ENCODE measurements around the gene AGAP6.
"Not testable (repeated sequence)": the region's sequence is repeated elsewhere in the genome, so short reads cannot be mapped to it uniquely, and the experiment has no call there.

AGAP6 gene

DNA sequence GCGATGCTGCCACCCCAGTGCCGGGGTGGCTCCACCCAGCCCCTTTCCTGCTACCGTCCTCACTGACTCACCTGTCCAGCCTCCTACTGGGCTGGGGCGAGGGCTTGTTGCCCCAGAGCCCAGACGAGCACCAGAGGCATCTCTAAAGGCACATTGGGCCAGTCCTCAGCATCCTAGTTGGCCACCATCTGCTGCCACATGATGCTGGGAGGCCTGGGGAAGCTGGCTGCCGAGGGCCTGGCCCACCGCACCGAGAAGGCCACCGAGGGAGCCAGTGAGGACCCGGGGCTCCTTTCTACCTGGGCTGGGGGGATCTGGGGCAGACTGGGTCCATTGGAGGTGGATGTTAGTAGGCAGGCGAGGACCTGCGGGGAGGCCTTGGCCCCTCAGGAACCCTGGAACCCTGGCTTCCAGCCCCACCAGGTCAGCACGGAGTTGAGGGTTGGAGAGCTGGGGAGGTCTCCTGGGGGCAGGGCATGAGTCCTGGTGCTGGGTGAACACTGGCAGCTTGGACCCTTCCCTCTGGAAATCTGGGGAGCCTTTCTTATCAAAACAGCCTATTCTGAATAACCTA, 32.3 kb downstream of the AGAP6 start:
- H3K4me3 ChIP-seq (ENCODE audit: low read length); DNase-seq (ENCODE audit: low read depth, low spot score): not testable (repeated sequence)

DNA sequence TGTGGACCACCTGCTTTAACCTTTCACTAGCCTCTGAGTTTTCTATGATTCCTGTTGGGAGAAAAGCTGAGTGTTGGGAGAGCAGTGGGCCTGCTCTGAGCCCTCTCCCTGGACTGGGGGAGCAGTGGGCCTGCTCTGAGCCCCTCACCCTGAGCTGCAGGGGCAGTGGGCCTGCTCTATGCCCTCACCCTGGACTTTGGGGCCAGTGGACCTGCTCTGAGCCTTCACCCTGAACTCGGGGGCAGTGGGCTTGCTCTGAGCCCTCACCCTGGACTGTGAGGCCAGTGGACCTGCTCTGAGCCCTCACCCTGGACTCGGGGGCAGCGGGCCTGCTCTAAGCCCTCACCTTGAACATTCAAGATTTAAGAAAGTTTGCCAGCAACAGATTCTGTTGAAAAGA, 33.4 kb downstream of the AGAP6 start:
- H3K4me3 ChIP-seq (ENCODE audit: low read length): no peak overlapping the region
- DNase-seq (ENCODE audit: low read depth, low spot score): no peak

DNA sequence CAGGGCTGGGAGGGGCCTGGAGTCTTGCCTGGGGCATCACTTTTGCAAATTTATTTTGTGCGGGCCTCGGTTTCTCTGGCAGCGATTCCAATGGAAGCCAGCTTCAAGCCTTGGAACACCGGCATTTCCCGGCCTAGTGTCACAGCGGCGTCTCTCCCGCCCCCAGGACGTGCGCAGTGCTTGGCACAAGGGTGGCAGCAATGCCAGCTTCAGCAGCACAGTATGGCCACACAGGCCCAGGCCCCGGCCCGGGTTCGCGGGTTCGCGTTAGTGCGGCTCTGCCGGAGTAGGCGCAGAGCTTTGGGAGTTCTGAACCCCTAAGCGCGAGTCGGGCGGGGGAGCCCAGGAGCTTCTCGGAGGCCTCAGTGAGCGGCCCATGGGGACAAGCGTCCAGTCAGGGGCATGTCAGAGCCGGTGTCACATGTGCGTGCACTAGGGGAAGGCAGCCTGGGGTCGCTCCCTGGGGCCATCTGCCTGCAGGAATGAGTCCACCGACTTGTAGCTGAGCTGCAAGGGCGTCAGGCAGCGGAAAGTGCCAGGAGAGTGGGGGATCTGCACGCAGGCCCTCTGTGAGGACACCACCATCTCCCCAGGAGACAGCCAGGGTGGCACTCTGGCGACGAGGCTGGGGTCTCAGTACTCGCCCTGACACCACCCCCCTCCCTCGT, 36.6 kb downstream of the AGAP6 start:
- DNase-seq (ENCODE audit: low read depth, low spot score); H3K4me3 ChIP-seq (ENCODE audit: low read length): not testable (repeated sequence)

DNA sequence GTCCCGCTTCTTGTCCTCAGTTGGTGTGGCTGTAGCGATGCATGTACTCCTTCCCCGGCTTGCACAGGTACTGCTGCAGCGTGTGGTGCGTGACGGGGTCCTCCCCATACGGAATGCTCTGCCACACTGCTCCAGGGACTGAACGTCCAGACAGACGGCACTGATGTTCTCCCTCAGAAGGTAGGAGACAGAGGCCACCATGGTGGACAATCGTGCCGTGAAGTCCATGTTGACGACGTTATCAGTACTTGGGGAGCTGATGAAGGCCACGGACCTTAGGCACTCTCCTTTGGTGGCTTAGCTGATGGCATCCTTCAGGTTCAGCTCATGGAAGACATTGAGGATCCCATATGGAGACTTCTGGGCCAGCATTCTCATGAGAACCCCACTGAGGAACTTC, 37.4 kb downstream of the AGAP6 start:
- no peak for DNase-seq (ENCODE audit: low read depth, low spot score)
- H3K4me3 ChIP-seq (ENCODE audit: low read length): no peak overlapping the region

DNA sequence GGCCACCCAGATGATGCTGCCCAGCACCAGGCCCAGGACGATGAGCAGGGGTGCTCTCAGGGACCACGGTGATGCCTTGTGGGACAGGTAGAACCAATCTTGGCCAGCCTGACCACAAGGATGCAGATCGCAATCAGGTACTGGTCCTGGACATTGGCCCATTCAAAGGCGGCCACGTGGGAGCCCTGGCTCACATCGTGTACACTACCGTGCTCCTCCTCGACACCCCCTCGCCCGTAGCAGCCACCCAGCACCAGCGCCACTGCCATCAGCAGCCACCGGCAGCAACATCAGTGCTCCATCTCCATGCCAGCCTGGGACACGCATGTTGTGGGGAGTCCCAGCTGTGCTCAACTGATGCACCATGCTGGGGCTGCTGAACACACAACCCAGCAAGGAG, 39.0 kb downstream of the AGAP6 start:
- no peak overlapping the region for H3K4me3 ChIP-seq (ENCODE audit: low read length)
- no peak for DNase-seq (ENCODE audit: low read depth, low spot score)

DNA sequence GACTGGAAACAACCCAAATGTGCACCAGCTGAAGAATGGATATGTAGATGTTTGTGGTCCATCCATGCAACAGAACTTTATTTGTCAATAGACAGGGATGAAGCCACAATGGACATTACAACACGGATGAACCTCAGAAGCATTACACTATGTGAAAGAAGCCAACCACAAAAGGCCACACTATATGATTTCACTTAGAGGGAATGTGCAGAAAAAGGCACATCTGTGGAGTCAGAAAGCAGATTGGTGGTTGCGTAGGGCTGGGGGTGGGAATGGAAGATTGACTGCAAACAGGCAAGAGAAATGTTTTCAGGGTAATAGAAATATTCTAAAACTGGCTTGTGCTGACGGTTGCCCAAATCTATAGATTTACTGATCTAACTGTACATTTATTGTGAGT, 45.3 kb downstream of the AGAP6 start:
- no peak overlapping the region for H3K4me3 ChIP-seq (ENCODE audit: low read length)
- DNase-seq (ENCODE audit: low read depth, low spot score): no peak

DNA sequence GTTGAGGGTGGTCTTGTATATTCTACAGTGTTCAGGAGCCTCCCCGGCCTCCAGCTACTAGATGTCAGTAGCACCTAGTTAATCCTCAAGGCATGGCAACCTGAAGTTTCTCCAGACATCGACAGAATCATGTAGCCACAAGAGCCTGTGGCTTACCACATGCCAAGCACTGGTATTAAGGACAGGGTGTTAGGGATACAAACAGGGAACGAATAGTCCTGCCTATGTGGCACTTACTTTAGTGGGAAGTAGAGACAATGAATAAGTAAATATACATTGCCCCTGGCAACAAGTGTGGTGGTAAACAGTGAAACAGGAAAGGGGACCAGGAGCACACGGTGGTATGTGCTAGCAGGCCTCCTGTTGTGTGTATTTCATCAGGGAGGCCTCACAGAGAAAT, 47.1 kb downstream of the AGAP6 start:
- DNase-seq (ENCODE audit: low read depth, low spot score); H3K4me3 ChIP-seq (ENCODE audit: low read length): not testable (repeated sequence)

DNA sequence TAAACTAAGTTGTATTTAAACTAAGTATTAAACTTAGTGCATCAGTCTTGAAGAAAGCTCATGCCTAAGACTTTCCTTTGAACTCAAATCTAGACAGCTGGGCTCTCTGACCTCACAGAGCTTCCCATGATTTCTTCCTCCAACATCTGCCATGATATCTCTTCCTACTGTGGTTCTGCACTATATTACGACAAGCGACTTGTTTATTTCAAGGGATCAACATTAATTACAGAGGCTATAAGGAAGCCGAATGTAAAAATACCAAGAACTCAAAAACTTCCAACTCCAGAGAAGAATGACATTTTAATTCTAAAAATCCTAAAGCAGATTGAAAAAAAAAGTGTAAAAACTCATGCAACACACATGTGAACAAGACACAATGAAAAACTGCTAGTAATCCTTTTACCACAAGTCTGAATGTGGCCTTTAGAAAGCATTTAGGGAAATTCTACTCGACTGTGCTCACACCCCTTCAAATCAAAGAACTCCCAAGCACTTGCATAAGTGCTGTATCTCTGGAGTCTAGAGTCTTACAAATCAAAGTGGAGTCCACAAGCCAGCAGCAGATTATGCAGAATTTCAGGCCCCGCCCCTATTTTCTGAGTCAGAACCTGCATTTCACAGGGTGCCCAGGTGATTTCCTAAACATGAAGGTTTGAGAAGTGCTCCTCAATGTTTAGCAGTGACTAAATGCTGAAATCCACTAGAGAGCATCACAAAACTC, 56.9 kb downstream of the AGAP6 start:
- DNase-seq (ENCODE audit: low read depth, low spot score): no peak

DNA sequence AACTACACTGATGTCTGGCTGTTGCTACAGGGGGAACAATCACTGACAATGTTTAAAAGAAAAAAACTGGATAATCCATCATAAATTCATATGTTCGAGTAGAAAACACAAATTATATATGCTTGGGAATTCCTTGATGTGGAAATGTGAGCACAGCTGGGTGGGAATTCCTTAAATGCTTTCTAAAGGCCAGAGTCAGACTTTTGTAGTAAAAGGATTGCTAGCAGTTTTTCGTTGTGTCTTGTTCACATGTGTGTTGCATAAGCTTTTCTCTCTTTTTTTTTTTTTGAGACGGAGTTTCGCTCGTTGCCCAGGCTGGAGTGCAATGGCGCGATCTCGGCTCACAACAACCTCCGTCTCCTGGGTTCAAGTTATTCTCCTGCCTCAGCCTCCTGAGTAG, 58.3 kb downstream of the AGAP6 start:
- DNase-seq (ENCODE audit: low read depth, low spot score); H3K4me3 ChIP-seq (ENCODE audit: low read length): not testable (repeated sequence)

More for the DNA sequence above, 56.9 kb downstream of the AGAP6 start:
- H3K4me3 ChIP-seq (ENCODE audit: low read length): no peak overlapping the region

DNA sequence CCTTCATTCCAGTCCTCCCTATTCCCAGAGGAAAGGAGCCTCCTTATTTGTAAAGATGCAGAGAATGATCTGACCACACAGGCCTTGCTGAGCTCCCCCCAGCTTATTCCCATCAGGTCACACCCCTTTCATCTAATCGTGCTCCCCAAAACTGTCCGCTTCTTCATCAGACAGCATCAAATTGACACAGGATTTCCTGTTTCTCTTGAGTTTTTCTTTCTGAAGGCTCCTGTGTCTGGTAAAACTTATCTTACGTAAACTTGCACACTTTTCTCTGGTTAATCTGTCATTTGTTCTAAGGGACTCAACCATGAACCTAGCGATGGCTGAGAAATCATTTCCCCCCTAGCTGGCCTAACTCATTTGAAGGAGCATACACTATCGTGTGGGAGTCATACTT, 59.4 kb downstream of the AGAP6 start:
- not testable (repeated sequence) for DNase-seq (ENCODE audit: low read depth, low spot score); H3K4me3 ChIP-seq (ENCODE audit: low read length)

DNA sequence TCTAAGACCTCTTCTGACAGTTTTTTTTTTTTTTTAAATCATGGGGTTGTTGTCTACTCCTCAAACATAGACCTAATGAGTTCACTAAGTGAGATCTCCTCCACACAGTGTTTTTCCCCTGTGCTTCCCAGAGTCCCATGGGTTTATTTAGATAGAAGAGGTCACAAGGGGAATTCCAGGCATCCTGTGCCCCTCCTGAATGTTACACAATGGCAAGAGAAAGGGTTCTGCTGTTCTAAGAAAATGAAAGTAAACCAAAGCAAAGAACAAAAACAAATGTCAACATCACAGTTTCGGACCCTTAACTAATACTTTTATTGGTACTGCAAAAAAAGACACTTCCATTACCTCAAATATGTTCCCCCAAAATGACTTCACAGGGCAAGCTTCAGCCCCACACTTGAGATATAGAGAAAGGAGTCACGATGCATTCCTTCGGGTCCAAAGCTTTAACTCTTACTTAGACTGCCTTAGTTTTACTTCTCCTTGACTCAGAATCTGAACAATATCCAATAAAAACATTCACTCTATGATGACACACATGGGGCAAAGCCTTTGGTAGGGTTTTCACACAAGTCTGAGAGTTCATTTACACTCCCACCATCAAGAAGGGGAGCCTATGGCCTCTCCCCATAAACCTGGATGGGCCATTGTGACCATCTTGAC, 63.9 kb downstream of the AGAP6 start:
- not testable (repeated sequence) for DNase-seq (ENCODE audit: low read depth, low spot score); H3K4me3 ChIP-seq (ENCODE audit: low read length)

DNA sequence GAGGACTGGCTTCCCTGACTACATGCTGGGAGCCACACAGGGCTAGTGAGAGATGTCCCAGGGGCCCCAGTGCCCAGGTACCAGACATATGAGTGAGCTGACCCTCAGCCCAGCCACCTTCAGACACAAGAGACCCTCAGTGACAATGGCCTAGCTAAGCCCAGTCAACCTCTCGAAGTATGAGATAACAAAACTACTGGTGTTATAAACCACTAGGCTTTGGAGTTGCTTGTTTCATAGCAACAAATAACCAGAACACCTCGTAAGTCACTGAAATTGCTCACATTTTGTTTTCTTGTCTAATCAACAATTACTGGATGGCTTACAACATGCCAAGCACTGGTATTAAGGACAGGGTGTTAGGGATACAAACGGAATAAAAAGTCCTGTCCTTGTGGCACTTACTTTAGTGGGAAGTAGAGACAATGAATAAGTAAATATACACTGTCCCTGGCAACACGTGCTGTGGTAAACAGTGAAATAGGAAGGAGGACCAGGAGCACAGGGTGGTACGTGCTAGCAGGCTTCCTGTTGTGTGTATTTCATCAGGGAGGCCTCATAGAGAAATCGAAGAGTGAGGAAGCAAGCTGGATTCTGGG, 64.7 kb downstream of the AGAP6 start:
- not testable (repeated sequence) for H3K4me3 ChIP-seq (ENCODE audit: low read length); DNase-seq (ENCODE audit: low read depth, low spot score)

DNA sequence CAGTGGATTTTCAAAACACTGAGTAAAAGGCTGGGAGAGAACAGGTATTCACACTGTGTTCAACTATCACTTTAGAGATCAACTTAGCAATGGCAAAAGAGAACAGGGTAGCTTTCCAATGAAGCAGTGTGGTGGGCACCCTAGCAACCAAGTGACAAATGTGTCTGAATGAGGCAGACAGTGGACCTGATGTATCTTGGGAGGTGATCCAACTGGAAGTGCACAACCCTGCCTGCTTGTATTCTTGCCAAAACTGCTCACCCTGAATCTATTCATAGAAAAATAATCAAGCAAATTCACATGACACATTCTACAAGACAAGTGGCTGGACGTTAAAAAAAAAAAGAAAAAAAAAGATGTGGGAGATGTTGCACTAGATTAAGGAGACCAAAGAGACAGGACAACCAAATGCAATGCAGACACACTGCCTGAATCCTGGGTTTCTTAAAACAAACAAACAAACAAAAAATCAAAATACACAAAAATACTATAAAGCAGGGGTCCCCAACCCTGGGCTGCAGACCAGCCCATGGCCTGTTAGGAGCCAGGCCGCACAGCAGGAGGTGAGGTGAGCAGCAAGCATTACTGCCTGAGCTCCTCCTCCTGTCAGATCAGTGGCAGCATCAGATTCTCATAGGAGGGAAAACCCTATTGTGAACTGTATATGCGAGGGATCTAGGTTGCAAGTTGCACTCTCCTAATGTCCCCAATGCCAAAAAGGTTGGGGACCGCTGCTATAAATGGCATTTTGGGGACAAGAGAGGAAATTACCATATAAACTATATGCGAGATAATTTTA, 67.5 kb downstream of the AGAP6 start:
- not testable (repeated sequence) for DNase-seq (ENCODE audit: low read depth, low spot score); H3K4me3 ChIP-seq (ENCODE audit: low read length)

DNA sequence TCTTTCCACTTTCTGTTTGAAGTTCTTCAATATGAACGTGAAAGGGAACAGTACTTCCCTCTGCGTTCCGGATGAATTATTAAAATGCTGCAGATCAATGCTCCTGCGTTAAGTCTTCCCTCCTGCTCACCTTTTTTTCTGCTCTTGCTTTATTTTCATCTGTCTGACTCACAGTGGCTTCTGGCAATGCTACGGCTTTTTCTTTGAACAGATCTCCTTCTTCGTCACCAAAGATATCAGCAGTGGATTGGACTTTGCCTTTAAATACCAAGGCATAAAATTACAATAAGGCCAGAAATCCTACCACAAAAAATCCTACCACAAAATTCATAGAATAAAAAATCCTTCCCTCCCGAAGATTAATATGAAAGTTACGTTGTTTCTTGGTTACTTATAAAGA, 68.4 kb downstream of the AGAP6 start:
- H3K4me3 ChIP-seq (ENCODE audit: low read length); DNase-seq (ENCODE audit: low read depth, low spot score): not testable (repeated sequence)

DNA sequence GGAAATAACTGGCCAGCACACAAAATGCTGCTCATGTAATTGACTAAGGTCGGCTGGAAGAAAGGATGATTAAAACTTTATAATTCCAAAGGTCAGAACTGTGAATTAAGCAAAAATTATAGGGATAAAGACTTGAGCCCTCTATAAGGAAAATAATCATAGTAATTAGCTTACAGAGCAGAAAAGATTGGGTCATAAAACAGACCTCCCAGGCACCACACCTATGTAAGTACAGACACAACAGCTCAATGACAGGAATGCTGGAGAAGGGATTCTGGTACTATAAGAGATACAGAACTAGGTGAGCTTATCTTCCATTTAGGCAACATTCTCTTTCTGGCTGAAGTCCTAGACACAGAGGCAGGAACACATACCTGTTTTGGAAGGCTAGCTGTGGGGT, 70.5 kb downstream of the AGAP6 start:
- DNase-seq (ENCODE audit: low read depth, low spot score); H3K4me3 ChIP-seq (ENCODE audit: low read length): not testable (repeated sequence)

DNA sequence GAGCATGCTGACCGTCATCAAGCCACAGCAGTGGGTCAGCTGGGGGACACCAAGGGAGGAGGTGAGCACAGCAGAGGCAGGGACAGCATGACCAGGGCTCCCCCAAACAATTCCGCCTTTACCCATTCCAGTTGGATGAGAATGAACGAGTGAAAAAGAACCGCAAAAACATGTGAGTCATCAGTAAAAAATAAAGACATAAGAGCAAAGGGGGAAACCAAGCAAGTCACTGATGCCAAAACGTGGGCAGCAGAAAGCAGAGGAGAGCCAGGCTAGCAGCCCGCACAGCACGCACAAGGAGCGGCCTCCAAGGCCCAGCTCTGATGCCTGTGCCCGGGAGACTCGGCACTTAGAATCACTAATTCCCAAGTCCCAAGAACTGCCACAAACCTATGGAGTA, 71.7 kb downstream of the AGAP6 start:
- not testable (repeated sequence) for DNase-seq (ENCODE audit: low read depth, low spot score); H3K4me3 ChIP-seq (ENCODE audit: low read length)

Measured in Jurkat, Clone E6-1 (cell line).